GM18861 (cell line): ENCODE data around the gene DBH.
"Not testable (repeated sequence)": the region's sequence is repeated elsewhere in the genome, so short reads cannot be mapped to it uniquely, and the experiment has no call there.

ENCODE experiments used
- ATAC-seq: cut with Tn5 transposase; IDR thresholded peaks from one replicate; pipeline ENCODE4 v1.9.1; 2021; ENCODE audit not compliant: unreplicated experiment

DBH gene

GRCh38 chr9:133621725-133622267 lies 14.4 kb upstream of the DBH start:
- no peak for ATAC-seq

- no peak for ATAC-seq
These were observed 13.6 kb upstream of the DBH start for GRCh38 chr9:133622555-133622954.

- ATAC-seq, result not testable (repeated sequence)
These were observed 10.2 kb upstream of the DBH start for GRCh38 chr9:133626008-133626407.

GRCh38 chr9:133627341-133627740 lies 8.8 kb upstream of the DBH start:
- no peak for ATAC-seq

- no peak for ATAC-seq
These were observed 7.4 kb upstream of the DBH start for GRCh38 chr9:133628766-133629165.

GRCh38 chr9:133629221-133630110 lies 6.7 kb upstream of the DBH start:
- ATAC-seq, result no peak

GRCh38 chr9:133631111-133631510 lies 5.1 kb upstream of the DBH start:
- ATAC-seq, result no peak

GRCh38 chr9:133632806-133633680 lies 3.1 kb upstream of the DBH start:
- ATAC-seq, result no peak

- ATAC-seq, result no peak
These were observed 2.5 kb upstream of the DBH start for GRCh38 chr9:133633681-133634080.

- ATAC-seq, result no peak
These were observed 2.0 kb upstream of the DBH start for GRCh38 chr9:133634081-133634691.

- no peak for ATAC-seq
These were observed 1.1 kb upstream of the DBH start for GRCh38 chr9:133635098-133635497.

- no peak for ATAC-seq
These were observed 739 bp downstream of the DBH start for GRCh38 chr9:133636902-133637301.

GRCh38 chr9:133637451-133638055 lies 1.4 kb downstream of the DBH start:
- ATAC-seq, result no peak

- ATAC-seq, result no peak
These were observed 1.9 kb downstream of the DBH start for GRCh38 chr9:133638076-133638475.

GRCh38 chr9:133638711-133639110 lies 2.5 kb downstream of the DBH start:
- no peak for ATAC-seq

GRCh38 chr9:133639613-133640012 lies 3.5 kb downstream of the DBH start:
- no peak for ATAC-seq

- ATAC-seq, result no peak
These were observed 4.0 kb downstream of the DBH start for GRCh38 chr9:133640160-133640559.

- no peak for ATAC-seq
These were observed 4.6 kb downstream of the DBH start for GRCh38 chr9:133640580-133641395.

- no peak for ATAC-seq
These were observed 5.2 kb downstream of the DBH start for GRCh38 chr9:133641396-133641655.

GRCh38 chr9:133641861-133642595 lies 5.9 kb downstream of the DBH start:
- ATAC-seq, result no peak
